Amniotic stem cell (primary cell): ENCODE data around the gene NFATC2IP.
"Not testable (repeated sequence)": the region's sequence is repeated elsewhere in the genome, so short reads cannot be mapped to it uniquely, and the experiment has no call there.

Source experiments
- DNase-seq: peaks from one replicate; lab custom pipeline; 2025; lab: John Stamatoyannopoulos, UW

Gene NFATC2IP

DNA sequence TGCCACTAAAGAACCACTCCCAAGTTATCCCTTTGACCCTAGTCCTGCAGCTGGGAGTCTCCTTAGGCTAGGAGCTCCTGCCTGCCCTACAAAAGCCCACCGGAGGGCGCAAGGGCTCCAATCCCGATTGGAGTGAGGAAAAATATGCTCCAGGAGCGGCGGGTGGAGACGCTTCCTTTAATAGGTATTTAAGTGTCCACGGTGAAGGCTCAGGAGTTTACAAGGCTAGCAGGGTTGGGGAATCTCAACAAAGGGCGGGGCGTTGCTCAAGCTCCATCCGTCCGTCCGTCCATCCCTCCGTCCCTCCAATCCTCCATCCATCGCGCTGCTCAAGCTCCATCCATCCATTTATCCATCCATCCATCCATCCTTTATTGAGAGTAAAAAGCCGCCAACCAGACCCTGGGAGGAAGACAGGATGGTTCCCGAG lies 23.3 kb downstream of the NFATC2IP start:
- DNase-seq: peak; percentile 54

DNA sequence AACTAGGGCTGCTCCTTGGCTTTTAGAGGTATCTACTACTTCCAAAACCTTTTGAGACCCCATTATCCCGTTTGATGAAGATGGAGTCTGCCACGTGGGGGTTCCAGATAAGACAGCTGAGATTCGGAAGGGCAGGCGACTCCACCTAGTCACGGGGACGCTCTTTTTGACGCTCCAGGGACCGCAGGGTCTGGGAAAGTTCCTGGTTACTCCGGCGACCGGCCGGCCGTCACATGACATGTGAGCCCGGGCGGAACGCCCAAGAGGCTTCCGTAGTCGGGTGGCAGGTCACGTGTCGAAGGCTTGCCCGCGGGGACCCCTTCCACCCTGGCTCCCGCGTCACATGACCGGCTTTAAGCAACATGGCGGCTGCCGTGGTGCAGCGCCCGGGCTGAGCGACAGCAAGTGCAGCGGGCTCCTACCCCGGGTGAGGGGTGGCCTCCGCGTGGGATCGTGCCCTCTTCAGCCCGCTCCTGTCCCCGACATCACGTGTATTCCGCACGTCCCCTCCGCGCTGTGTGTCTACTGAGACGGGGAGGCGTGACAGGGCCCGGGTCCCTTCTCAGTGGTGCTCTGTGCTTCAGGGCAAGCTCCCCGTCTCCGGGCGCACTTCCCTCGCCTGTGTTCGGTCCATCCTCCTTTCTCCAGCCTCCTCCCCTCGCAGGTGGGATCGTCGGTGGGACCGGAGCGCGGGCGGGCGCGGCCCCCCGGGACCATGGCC lies 23.9 kb downstream of the NFATC2IP start, which contains the start of gene SPNS1:
TSS of gene SPNS1 (plus strand) at position 342 of the 721 bp plus-strand sequence. CDS start at position 716, 374 bp downstream.
- peak; percentile 94 for DNase-seq

DNA sequence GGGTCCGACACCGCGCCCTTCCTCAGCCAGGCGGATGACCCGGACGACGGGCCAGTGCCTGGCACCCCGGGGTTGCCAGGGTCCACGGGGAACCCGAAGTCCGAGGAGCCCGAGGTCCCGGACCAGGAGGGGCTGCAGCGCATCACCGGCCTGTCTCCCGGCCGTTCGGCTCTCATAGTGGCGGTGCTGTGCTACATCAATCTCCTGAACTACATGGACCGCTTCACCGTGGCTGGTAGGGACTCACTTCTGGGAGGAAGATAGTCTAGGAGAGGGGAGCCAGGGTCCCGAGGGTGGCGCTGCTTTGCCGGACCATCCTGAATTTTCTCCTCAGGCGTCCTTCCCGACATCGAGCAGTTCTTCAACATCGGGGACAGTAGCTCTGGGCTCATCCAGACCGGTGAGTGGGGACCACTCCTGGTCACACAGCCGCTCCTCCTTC lies 24.4 kb downstream of the NFATC2IP start:
- DNase-seq: no peak

DNA sequence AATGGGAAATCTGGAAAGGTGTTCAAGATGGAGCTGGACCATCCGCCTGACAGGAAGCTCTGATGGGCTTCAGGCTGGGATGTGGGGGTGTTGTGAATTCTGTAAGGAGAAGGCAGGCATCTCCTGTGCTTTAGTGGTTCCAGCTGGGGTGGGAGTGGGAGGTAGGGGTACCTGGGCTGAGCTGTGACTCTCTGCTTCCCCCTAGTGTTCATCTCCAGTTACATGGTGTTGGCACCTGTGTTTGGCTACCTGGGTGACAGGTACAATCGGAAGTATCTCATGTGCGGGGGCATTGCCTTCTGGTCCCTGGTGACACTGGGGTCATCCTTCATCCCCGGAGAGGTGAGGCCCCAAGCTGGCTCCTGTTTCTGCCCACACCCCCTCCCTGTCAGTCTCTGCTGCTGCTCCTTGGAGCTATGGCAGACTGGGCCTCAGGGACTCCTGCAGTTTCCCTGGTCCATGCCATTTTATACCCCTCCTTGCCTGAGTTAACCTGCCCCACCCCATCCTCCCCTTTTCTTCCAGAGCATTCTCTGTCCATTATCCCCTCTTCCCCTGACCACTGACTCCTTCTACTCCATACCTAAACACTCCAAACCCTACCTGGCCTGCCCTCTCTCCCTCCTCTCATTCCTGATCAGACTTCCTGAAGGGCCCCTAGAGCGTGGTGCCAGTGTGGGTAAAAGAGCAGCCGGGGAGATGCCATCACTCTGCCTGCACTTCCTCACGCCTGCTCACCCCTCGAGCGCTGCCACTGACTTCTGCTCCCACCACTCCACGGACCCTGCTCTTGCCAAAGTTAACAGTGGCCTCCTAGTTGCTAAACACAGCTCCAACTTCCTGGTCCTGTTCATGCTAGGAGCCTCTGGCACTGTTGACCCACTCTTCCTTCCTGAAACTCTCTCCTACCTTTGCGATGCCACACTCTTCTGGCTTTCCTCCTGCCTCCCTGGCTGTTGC lies 27.2 kb downstream of the NFATC2IP start:
- no peak for DNase-seq

DNA sequence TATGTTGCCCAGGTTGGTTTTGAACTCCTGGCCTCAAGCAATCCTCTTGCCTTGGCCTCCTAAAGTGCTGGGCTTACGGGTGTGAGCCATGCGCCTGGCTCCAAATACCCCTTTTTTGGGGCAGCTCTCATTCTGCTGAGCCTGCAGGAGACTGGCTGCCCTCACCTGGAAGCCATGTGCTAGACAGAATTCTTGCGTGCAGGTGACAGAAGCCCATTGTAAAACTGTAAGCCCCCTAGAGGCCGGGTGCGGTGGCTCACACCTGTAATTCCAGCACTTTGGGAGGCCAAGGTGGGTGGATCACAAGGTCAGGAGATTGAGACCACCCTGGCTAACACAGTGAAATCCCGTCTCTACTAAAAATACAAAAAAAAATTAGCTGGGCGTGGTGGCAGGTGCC lies 29.6 kb downstream of the NFATC2IP start:
- not testable (repeated sequence) for DNase-seq

DNA sequence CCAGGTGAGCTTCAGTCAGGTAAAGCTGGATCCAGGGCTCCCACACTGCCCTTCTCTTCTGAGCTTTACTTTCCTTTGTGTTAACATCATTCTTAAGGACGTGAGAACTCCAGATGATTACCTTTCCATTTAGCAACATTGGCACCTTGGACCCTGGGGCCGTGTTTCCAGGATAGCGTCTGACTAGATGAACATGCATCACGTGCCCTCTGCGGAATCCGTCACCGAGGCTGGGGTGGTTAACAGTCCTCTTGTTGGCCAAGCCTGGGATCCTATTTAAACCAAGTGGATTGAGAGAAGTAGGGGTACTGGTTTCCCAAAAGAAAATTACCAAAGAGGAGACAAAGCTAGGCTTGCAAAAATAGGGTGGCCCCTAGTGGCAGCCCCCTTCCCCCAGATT lies 30.2 kb downstream of the NFATC2IP start:
- DNase-seq: no peak

DNA sequence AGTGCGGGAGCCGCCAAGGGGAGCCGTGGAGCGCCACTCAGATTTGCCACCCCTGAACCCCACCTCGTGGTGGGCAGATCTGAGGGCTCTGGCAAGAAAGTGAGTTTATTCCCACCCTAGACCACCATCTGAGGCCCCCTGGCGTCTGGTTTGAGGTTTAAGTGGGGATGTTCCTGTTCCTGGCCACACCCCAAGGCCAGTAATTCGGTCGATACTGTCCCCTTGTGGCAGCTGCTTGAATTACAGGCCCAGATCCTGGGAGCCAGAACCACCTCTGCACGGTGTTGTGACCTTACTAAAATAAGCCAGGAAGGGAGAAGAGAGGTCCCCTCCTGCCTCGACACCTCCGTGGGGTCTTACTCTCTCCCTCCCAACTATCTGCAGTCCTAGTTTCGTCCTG lies 30.8 kb downstream of the NFATC2IP start:
- DNase-seq: no peak

DNA sequence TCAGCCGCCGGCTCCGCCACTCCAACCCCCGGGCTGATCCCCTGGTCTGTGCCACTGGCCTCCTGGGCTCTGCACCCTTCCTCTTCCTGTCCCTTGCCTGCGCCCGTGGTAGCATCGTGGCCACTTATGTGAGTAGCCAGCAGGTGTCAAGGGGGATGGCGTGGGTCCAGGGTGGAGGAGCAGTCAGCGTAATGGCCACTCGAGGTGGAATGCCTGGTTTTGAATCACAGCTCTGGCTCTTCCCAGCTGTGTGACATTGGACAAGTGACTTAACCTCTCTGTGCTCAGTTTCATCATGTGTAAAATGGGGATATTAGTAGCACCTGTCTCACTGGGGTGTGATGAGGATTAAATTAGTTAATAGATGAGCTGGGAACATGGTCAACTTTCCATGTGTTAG lies 31.7 kb downstream of the NFATC2IP start:
- no peak for DNase-seq

DNA sequence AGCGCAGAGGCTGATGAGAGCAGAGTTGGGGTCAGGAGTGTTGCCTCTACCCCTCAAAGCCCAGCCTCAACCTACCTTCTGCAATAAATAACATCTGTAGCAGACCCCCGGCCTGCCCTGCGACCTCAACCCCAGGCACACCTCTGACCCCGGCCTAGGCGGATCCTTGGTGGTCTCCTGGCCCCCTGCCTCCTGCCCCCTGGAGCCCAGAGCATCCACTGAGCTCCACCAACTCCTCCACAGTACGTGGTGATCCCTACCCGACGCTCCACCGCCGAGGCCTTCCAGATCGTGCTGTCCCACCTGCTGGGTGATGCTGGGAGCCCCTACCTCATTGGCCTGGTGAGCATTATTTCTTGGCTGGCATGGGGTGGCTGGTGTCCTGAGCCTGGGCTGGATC lies 32.2 kb downstream of the NFATC2IP start:
- DNase-seq: no peak

DNA sequence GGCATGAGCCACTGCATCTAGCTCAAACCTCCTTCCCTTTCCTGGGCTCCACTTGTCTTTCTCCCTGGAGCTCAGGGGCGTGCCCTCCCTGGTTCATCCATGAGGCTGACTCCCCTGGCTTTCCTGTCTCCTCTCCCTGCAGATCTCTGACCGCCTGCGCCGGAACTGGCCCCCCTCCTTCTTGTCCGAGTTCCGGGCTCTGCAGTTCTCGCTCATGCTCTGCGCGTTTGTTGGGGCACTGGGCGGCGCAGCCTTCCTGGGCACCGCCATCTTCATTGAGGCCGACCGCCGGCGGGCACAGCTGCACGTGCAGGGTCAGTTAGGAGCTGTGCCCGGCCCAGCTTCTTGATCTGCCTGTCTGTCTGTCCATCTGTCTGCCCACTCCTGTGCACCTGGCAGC lies 32.9 kb downstream of the NFATC2IP start:
- no peak for DNase-seq

DNA sequence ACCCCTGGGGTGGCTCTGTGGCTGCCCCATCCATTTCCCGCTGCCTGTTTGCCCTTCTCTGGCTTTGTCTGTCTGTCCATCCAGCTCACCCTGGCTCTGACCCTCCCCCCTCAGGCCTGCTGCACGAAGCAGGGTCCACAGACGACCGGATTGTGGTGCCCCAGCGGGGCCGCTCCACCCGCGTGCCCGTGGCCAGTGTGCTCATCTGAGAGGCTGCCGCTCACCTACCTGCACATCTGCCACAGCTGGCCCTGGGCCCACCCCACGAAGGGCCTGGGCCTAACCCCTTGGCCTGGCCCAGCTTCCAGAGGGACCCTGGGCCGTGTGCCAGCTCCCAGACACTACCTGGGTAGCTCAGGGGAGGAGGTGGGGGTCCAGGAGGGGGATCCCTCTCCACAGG lies 33.4 kb downstream of the NFATC2IP start:
- DNase-seq: no peak

DNA sequence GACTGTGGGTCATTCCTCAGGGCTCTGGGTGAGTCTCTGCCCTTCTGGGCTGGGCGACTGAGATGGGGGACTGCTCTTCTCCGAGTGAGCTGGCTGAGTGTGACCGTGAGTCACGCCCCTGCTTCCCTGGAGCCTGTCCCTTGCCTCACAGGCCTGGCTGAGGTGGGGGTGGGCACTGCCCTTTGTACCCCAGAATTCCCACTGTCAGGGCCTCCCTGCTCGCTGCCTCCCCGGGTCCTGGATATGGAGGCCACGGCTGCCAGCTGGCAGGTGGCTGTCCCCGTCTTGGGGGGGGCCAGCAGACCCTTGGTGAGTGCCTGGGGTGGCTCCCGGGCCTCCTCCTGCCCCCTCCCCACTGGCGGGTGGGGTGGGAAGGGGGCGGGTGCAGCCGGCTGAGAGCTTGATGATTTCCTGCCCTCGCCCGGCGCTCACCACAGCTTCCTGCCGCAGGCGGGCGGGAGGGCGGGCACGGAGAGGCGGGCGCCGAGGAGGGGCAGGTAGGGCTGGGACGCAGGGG lies 33.9 kb downstream of the NFATC2IP start, which contains the start of gene LAT:
TSS of gene LAT (plus strand) at position 434 of the 517 bp plus-strand sequence. CDS start 366 bp downstream, outside the sequence.
- DNase-seq: no peak

DNA sequence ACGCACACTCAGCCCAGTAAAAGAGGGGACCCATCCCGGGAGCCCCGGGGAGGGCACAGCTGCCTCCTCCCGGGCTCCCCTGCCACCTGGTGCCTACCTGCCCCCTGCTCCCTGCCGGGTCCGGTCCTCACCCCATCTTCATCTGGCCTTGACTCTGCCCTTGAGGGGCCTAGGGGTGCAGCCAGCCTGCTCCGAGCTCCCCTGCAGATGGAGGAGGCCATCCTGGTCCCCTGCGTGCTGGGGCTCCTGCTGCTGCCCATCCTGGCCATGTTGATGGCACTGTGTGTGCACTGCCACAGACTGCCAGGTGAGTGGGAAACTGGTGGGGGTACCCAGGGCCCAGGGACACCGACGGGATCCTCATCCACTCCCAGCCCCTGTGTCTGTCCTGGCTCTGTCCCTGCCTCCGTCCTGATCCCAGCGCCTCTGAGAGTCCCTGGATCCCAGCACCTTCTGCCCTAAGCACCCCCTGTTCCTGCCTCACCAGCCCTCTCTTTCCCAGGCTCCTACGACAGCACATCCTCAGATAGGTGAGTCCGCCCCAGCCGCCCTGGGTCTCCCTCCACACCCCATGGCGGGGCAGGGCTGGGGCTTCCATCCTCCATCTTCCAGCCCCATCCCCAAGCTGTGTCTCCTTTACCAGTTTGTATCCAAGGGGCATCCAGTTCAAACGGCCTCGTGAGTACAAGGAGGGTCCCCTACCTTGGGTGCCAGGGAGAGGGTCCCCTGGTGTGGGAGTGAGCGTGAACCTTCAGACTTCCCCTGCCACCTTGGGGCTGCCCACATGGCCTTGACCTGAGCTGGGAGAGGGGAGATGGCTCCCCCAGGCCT lies 34.7 kb downstream of the NFATC2IP start:
- DNase-seq: no peak

DNA sequence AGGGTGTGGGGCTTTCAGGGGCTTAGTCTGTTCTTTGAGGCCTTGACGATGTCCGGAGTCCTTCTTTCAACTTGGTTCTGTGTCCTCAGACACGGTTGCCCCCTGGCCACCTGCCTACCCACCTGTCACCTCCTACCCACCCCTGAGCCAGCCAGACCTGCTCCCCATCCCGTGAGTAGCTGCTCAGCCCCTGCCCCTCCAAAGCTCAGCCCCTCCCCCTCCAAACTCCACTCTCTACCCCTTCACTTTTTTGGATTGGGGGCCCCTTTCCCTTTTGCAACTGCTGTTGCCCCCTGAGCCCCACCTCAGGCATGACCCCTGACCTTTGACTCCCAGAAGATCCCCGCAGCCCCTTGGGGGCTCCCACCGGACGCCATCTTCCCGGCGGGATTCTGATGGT lies 35.3 kb downstream of the NFATC2IP start:
- DNase-seq: no peak

DNA sequence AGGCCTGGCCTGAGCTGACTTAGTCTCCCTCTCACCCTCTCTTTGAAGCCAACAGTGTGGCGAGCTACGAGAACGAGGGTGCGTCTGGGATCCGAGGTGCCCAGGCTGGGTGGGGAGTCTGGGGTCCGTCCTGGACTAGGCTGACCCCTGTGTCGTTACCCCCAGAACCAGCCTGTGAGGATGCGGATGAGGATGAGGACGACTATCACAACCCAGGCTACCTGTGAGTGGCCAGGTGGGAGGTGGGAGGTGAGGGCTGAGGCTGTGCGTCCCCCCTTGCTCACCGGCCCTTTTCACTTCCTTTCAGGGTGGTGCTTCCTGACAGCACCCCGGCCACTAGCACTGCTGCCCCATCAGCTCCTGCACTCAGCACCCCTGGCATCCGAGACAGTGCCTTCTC lies 35.8 kb downstream of the NFATC2IP start:
- DNase-seq: no peak

DNA sequence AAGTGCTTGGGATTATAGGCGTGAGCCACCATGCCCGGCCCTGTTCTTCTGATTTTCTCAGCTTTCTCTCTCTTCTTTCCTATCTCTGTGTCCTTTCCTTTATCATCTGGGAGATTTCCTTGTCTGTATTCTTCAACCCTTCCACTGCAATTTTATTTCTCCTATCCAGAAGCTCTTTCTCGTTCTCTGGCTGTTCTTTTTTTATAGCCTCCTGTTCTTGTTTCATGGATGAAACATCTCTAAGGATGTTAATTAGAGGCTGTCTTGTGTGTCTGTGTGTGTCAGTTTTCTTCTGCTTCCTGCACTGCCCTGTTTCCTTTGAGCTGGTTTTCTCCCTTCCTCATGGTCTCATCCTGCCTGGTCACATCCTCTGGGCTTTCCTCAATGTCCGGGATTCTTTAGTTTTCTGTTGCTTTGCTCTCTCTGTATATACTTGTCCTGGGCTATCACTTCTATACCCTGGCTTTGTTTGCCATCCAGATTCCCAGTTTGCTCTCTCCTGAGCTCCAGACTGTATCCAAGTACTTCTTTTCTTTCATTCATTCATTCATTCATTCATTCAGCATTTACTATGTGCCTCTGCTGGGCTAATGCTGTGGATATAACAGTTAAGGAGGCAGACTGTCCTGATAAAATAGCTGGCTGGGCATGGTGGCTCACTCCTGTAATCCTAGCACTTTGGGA lies 36.6 kb downstream of the NFATC2IP start:
- no peak for DNase-seq

DNA sequence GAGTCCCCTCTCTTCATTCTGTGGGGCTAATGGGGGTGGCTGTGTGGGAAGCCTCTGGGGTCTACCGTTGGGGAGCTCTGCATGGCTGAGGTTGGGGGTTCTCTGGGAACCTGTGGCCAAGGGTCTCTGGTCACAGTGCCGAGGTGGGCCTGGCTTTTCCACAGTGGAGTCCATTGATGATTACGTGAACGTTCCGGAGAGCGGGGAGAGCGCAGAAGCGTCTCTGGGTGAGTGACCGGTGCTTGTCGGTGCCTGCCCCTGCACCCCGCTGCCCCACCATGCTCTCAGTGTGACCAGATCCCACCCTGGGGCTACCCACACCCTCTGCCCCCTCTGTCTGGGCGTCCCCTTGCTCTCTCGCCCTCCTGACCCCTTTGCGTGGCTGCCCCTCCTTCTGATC lies 38.6 kb downstream of the NFATC2IP start:
- no peak for DNase-seq

DNA sequence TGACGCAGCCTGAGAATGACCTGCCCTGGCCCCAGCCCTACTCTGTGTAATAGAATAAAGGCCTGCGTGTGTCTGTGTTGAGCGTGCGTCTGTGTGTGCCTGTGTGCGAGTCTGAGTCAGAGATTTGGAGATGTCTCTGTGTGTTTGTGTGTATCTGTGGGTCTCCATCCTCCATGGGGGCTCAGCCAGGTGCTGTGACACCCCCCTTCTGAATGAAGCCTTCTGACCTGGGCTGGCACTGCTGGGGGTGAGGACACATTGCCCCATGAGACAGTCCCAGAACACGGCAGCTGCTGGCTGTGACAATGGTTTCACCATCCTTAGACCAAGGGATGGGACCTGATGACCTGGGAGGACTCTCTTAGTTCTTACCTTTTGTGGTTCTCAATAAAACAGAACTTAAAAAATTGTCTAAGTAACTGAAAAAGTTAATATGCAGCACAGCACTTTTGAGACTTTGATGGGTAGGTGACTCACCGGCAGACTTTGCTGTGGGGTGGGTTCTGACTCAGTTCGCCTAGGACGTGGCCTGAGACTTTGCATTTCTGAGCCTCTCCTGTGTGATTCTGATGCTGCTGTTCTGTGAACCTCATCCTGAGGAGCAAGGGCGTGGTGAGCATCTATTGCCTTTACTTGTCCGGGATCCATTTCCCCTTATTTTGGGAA lies 39.8 kb downstream of the NFATC2IP start:
- DNase-seq: no peak

DNA sequence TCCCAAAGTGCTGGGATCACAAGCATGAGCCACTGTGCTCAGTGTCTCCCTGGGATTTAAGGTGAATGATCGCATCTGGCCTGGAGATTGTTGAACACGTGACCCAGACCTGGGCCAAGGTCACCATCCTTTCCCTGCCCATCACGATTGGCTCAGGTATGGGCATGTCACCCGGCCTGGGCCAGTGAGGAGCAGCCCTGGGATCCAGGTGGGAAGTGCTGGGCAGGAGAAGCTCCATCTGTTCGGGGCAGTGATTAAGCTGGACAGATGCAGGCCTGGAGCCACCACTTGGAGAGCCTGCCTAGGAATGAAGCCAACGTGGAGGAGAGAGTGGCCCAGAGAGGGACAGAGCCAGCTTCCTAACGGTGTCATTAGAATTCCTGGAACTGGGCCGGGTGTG lies 41.0 kb downstream of the NFATC2IP start:
- DNase-seq: no peak

DNA sequence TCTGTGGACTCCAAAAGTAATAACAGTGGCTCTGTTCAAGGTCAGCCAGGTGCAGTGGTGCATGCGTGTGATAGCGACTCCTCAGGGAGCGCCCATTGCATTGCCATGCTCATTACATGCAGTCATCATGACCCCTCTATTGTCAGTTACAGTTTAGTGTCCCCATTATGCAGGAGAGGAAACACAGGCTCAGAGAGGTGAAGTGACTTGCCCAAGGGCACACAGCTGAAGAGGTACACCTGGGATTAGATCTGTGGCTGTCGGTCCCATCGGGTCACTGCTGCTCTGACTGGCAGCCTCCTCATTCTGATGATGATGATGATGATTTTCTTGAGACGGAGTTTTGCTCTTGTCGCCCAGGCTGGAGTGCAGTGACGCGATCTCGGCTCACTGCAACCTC lies 41.8 kb downstream of the NFATC2IP start:
- no peak for DNase-seq

DNA sequence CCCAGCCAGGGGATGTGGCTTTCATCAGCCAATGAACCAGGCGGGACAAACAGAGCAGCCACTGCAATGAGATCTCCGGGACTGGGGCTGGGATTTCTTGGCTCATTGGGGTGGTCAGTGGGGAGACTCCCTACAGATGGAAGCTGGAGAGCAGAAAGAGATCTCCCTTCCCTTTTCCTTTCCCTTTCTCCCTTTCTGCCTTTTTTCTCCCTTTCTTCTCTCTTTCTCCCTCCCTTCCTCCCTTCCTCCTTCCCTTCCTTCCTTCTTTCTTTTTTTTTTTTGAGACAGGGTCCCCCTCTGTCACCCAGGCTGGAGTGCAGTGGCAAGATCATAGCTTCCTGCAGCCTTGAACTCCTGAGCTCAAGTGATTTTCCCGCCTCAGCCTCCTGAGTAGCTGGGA lies 48.1 kb downstream of the NFATC2IP start:
- DNase-seq: no peak
